OCI-LY1 (cell line): ENCODE data around the gene KIAA0232.

Source experiments
- H2AFZ ChIP-seq: fragments of 200-600 bp; sonication (generic), shearing (Covaris generic); 2 replicates; pipeline ENCODE4 v1.6.0; 2014; ENCODE audit warnings: antibody characterized with exemption, mild to moderate bottlenecking, low read length
- H3F3A ChIP-seq: fragments of 200-600 bp; sonication (generic), shearing (Covaris generic); 2 replicates; pipeline ENCODE4 v1.6.0; 2014; ENCODE audit warnings: mild to moderate bottlenecking, antibody characterized with exemption, low read length, moderate library complexity; ENCODE audit not compliant: insufficient read depth
- H3K27ac ChIP-seq: fragments of 200-600 bp; sonication (generic); 2 replicates; pipeline ENCODE4 v1.5.1; 2014; ENCODE audit warnings: low read length, mixed run types, mild to moderate bottlenecking, low read depth; ENCODE audit not compliant: poor library complexity, severe bottlenecking
- H3K27me3 ChIP-seq: fragments of 200-600 bp; sonication (generic); 2 replicates; pipeline ENCODE4 v1.6.0; 2014; ENCODE audit warnings: antibody characterized with exemption, mild to moderate bottlenecking, low read length, moderate library complexity; ENCODE audit not compliant: insufficient read depth
- H3K36me3 ChIP-seq: fragments of 200-600 bp; sonication (generic); 2 replicates; pipeline ENCODE4 v1.6.1; 2014; ENCODE audit warnings: mild to moderate bottlenecking, antibody characterized with exemption, low read length, moderate library complexity, mixed read lengths; ENCODE audit not compliant: insufficient read depth
- H3K4me1 ChIP-seq: fragments of 200-600 bp; sonication (generic); 2 replicates; pipeline ENCODE4 v1.5.1; 2014; ENCODE audit warnings: mild to moderate bottlenecking, low read length, moderate library complexity; ENCODE audit not compliant: insufficient read depth, severe bottlenecking
- H3K4me2 ChIP-seq: fragments of 200-600 bp; sonication (generic), shearing (Covaris generic); 2 replicates; pipeline ENCODE4 v1.6.1; 2014; ENCODE audit warnings: low read length
- H3K4me3 ChIP-seq: fragments of 200-600 bp; sonication (generic); 2 replicates; pipeline ENCODE4 v1.5.1; 2014; ENCODE audit warnings: low read length, low read depth, mild to moderate bottlenecking, mixed read lengths; ENCODE audit not compliant: poor library complexity, severe bottlenecking
- H3K79me2 ChIP-seq: fragments of 200-600 bp; shearing (Covaris generic); 2 replicates; pipeline ENCODE4 v1.6.1; 2016; ENCODE audit warnings: mixed run types, low read length, mixed read lengths; ENCODE audit not compliant: insufficient read depth
- H3K9ac ChIP-seq: fragments of 200-600 bp; sonication (generic), shearing (Covaris generic); 2 replicates; pipeline ENCODE4 v1.6.1; 2014; ENCODE audit warnings: mild to moderate bottlenecking, low read length, mixed read lengths
- H3K9me2 ChIP-seq: fragments of 200-600 bp; sonication (generic), shearing (Covaris generic); 2 replicates; pipeline ENCODE4 v1.6.1; 2014; ENCODE audit warnings: low read depth, mild to moderate bottlenecking, low read length, mixed read lengths
- H3K9me3 ChIP-seq: fragments of 200-600 bp; shearing (Covaris generic); 2 replicates; pipeline ENCODE4 v1.6.1; 2014; ENCODE audit warnings: low read length, mixed read lengths
- H4K20me1 ChIP-seq: fragments of 200-600 bp; sonication (generic), shearing (Covaris generic); 2 replicates; pipeline ENCODE4 v1.6.0; 2016; ENCODE audit warnings: mild to moderate bottlenecking, low read length; ENCODE audit not compliant: insufficient read depth
- EZH2 ChIP-seq: fragments of 200-600 bp; sonication (generic), shearing (Covaris generic); IDR thresholded peaks from 2 replicates; pipeline ENCODE4 v1.8.0; 2017; ENCODE audit warnings: borderline replicate concordance, mixed run types, mild to moderate bottlenecking, antibody characterized with exemption, low read length, moderate library complexity, mixed read lengths
- TF ChIP-seq, protein P1 (sequence below): fragments of 200-600 bp; sonication (generic), shearing (Covaris generic); IDR thresholded peaks from 2 replicates; pipeline ENCODE4 v1.5.1; 2017; ENCODE audit warnings: mild to moderate bottlenecking, antibody characterized with exemption, low read length, moderate library complexity, mixed read lengths

KIAA0232 gene

DNA sequence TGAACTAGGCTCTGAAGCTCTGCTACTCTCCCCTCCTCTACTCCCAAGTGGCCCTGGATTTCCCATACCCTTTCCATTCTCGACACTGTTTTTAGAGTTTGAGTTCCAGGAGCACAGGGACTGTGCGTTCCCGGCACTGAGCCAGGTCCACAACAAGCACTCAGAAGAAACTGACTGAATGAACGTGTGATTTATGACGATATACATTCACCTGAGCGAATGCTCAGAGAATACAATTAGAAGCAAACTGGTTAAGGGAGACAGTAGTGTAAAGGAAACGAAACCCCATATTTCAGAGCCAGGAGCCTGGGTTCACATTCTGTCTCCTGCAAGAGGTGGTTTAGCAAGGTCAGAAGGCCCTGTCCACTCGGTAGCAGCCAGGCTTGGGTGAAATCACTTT, 1.4 kb upstream of the KIAA0232 start:
- no peak for TF ChIP-seq EZH2
- TF ChIP-seq, protein P1, sequence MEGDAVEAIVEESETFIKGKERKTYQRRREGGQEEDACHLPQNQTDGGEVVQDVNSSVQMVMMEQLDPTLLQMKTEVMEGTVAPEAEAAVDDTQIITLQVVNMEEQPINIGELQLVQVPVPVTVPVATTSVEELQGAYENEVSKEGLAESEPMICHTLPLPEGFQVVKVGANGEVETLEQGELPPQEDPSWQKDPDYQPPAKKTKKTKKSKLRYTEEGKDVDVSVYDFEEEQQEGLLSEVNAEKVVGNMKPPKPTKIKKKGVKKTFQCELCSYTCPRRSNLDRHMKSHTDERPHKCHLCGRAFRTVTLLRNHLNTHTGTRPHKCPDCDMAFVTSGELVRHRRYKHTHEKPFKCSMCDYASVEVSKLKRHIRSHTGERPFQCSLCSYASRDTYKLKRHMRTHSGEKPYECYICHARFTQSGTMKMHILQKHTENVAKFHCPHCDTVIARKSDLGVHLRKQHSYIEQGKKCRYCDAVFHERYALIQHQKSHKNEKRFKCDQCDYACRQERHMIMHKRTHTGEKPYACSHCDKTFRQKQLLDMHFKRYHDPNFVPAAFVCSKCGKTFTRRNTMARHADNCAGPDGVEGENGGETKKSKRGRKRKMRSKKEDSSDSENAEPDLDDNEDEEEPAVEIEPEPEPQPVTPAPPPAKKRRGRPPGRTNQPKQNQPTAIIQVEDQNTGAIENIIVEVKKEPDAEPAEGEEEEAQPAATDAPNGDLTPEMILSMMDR, result no peak
- H3K79me2 ChIP-seq, result peaks cover 10% of the 10 kb centered on the region; the same call in 1 of the 2 replicates
- H3K4me2 ChIP-seq, result no peak overlapping the region
- H3K9me3 ChIP-seq, result no peaks in the 10 kb centered on the region
- H3K4me3 ChIP-seq, result no peak overlapping the region
- no peaks in the 10 kb centered on the region for H3K9me2 ChIP-seq
- H3K27me3 ChIP-seq, result no peaks in the 10 kb centered on the region
- no peaks in the 10 kb centered on the region; the same call in 1 of the 2 replicates for H3K36me3 ChIP-seq
- 0 out of 2 replicates have a peak, but pooled peaks cover 3% of the 10 kb centered on the region for H3F3A ChIP-seq
- H3K4me1 ChIP-seq, result peaks cover 37% of the 10 kb centered on the region
- no peaks in the 10 kb centered on the region for H4K20me1 ChIP-seq
- H3K27ac ChIP-seq, result no peak overlapping the region
- H2AFZ ChIP-seq, result no peak overlapping the region
- no peak overlapping the region for H3K9ac ChIP-seq

DNA sequence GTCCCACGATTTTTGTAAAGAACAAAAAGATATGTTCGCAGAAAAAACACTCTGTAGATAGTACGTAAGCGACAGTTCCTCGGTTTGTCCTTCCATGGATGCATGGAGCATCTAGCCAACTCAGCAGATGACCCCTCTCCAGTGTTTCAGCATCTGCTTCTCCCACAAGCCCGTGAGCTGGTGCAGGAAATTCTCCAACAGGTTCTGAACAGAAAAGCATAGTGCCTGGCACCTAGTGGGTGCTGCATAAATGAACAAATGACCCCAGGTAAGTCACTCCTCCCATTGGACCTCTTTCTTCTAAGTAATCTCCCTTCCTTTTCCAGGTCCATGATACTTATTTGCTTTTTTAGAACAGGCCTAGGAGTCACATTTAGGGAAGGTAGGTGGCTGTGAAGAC, 966 bp upstream of the KIAA0232 start:
- TF ChIP-seq EZH2, result no peak
- TF ChIP-seq, protein P1, result no peak
- peaks cover 10% of the 10 kb centered on the region; the same call in 1 of the 2 replicates for H3K79me2 ChIP-seq
- peak overlapping the region; percentile 58 for H3K4me3 ChIP-seq
- 0 out of 2 replicates have a peak, but pooled peaks cover 3% of the 10 kb centered on the region for H3F3A ChIP-seq
- H4K20me1 ChIP-seq, result no peaks in the 10 kb centered on the region
- no peak overlapping the region for H3K27ac ChIP-seq
- no peaks in the 10 kb centered on the region for H3K9me3 ChIP-seq
- no peak overlapping the region for H2AFZ ChIP-seq
- H3K27me3 ChIP-seq, result no peaks in the 10 kb centered on the region
- no peaks in the 10 kb centered on the region; the same call in 1 of the 2 replicates for H3K36me3 ChIP-seq
- H3K9me2 ChIP-seq, result no peaks in the 10 kb centered on the region
- peak overlapping the region; percentile 57; the same call in 1 of the 2 replicates for H3K9ac ChIP-seq
- peaks cover 37% of the 10 kb centered on the region for H3K4me1 ChIP-seq
- peak overlapping the region; percentile 62 for H3K4me2 ChIP-seq

DNA sequence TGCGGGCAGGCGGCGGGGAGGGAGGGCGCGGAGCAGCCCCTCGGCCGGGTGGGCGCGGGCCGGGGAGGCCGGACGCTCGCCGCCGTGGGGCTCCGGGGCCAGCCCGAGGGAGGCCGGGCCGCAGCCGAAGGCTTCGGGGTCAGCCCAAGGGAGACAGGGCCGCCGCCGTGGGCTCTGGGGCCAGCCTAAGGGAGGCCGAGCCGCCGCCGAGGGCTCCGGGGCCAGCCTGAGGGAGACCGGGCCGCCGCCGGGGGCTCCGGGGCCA, 251 bp downstream of the KIAA0232 start:
- H4K20me1 ChIP-seq, result no peaks in the 10 kb centered on the region
- no peaks in the 10 kb centered on the region for H3K9me3 ChIP-seq
- H3K4me2 ChIP-seq, result peak overlapping the region; percentile 65
- H3K4me1 ChIP-seq, result peaks cover 31% of the 10 kb centered on the region
- H3K36me3 ChIP-seq, result no peaks in the 10 kb centered on the region; the same call in 1 of the 2 replicates
- H3K9ac ChIP-seq, result peak overlapping the region; percentile 94
- peaks cover 10% of the 10 kb centered on the region; the same call in 1 of the 2 replicates for H3K79me2 ChIP-seq
- H3F3A ChIP-seq, result 0 out of 2 replicates have a peak, but pooled peaks cover 3% of the 10 kb centered on the region
- no peaks in the 10 kb centered on the region for H3K9me2 ChIP-seq
- no peak overlapping the region for H2AFZ ChIP-seq
- TF ChIP-seq, protein P1, result no peak
- no peak for TF ChIP-seq EZH2
- peak overlapping the region; percentile 90 for H3K4me3 ChIP-seq
- no peak overlapping the region for H3K27ac ChIP-seq
- H3K27me3 ChIP-seq, result no peaks in the 10 kb centered on the region
